Subcutaneous abdominal adipose tissue (tissue), 5 donors: ENCODE data around the gene NIP7.

Source experiments
- H3K27ac ChIP-seq: one replicate; pipeline ENCODE4 v1.7.0; 2013; ENCODE audit warnings: low read depth, mild to moderate bottlenecking, inconsistent platforms, low read length, moderate library complexity
- H3K27me3 ChIP-seq, 5 donors: one replicate each; pipeline ENCODE4 v1.7.0; 2013; ENCODE audit warnings: low read length in 5 of 5, inconsistent platforms in 1 of 5; ENCODE audit not compliant: control insufficient read depth in 5 of 5, insufficient read depth in 4 of 5
- H3K36me3 ChIP-seq, 5 donors: one replicate each; pipeline ENCODE4 v1.7.0; 2013; ENCODE audit warnings: low read length in 5 of 5; ENCODE audit not compliant: control insufficient read depth in 5 of 5, insufficient read depth in 5 of 5
- H3K4me1 ChIP-seq, 5 donors: one replicate each; pipeline ENCODE4 v1.7.0; 2013; ENCODE audit warnings: low read length in 5 of 5, mild to moderate bottlenecking in 3 of 5, moderate library complexity in 1 of 5; ENCODE audit not compliant: control insufficient read depth in 5 of 5, insufficient read depth in 5 of 5
- H3K4me3 ChIP-seq, 5 donors: one replicate each; pipeline ENCODE4 v1.7.0; 2013; ENCODE audit warnings: low read length in 5 of 5, low read depth in 1 of 5
- H3K9ac ChIP-seq, 5 donors: one replicate each; pipeline ENCODE4 v1.7.0; 2013; ENCODE audit warnings: low read length in 5 of 5, mild to moderate bottlenecking in 4 of 5, moderate library complexity in 3 of 5
- H3K9me3 ChIP-seq, 5 donors: one replicate each; pipeline ENCODE4 v1.7.0; 2013; ENCODE audit warnings: low read length in 5 of 5; ENCODE audit not compliant: control insufficient read depth in 5 of 5
- donor health status: healthy.
- donor health status: healthy.
- donor health status: healthy.
- donor health status: healthy.
- donor health status: healthy.

Gene NIP7

DNA sequence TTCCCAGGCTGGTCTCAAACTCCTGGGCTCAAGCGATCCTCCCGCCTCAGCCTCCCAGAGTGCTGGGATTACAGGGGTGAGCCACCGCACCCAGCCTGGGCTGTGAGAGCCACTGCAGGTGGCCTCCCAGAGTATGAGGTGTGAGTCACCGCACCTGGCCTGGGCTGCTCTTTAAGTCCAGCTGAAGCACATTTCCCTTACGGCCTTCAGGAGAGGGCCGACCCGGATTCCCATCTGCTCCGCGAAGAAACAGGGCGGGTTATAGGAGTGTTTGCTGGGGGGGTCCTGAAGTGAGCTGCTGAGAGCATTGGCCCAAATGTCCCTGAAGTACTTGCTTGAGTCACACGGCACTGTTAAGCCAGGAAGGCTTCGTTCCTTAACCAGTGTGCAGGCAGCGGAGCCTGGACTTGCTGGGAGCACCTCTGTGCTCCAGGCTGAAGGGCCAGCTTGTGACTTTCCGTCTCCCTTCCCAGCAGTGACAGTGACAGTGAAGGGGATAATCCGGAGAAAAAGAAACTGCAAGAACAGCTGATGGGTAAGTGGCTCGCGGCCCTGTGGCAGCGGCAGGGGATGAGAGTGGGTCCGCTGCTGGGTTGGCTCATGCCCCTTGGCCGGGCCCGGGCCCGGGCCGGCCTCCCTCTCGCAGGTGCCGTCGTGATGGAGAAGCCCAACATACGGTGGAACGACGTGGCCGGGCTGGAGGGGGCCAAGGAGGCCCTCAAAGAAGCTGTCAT is 21.2 kb upstream of the NIP7 start:
- no peak overlapping the region for H3K4me3 ChIP-seq
- H3K27me3 ChIP-seq: no peaks in the 10 kb centered on the region
- peaks cover 0 to 88% (median 81%) of the 10 kb centered on the region in 5 donors for H3K36me3 ChIP-seq
- H3K4me1 ChIP-seq: peaks cover 0 to 8% (median 3%) of the 10 kb centered on the region in 5 donors
- no peak overlapping the region for H3K9ac ChIP-seq
- H3K9me3 ChIP-seq: no peaks in the 10 kb centered on the region
- H3K27ac ChIP-seq: no peak overlapping the region

DNA sequence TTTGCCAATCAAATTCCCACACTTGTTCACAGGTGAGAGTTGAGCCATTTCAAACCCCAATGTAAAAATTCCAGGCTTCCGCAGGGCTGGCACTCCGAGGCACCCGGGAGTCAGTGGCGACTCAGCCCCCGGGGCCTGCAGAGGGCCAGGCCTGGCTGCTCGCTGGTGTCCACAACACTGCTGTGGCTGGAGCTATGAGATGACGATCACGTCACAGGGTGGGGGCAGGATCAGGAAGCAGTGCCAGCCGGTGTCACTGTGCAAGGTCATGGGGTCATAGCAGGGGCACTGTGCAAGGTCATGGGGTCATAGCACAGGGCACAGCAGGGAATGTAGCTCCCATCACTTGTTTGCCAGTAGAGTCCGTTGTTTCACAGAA is 20.7 kb upstream of the NIP7 start:
- H3K27ac ChIP-seq: no peak overlapping the region
- no peaks in the 10 kb centered on the region for H3K9me3 ChIP-seq
- peaks cover 0 to 90% (median 86%) of the 10 kb centered on the region in 5 donors for H3K36me3 ChIP-seq
- H3K4me1 ChIP-seq: peaks cover 0 to 13% (median 6%) of the 10 kb centered on the region in 5 donors
- no peaks in the 10 kb centered on the region for H3K27me3 ChIP-seq
- no peak overlapping the region for H3K4me3 ChIP-seq
- no peak overlapping the region for H3K9ac ChIP-seq

DNA sequence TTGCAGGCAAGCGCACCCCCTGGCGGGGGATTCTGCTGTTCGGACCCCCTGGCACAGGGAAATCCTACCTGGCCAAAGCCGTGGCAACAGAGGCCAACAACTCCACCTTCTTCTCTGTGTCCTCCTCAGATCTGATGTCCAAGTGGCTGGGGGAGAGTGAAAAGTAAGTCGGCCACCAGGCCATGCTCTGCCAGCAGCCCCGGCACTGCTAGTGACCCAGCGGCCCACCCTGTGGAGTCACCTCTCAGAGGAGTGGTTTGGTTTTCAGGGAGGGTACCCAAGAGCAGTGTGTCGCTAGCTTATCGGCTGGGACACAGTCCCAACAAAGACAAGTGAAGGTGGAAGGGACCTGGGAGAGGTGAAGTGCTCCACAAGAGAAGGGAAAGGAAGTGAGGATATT is 20.2 kb upstream of the NIP7 start:
- no peaks in the 10 kb centered on the region for H3K27me3 ChIP-seq
- peaks cover 0 to 92% (median 85%) of the 10 kb centered on the region in 5 donors for H3K36me3 ChIP-seq
- H3K4me3 ChIP-seq: no peak overlapping the region
- H3K4me1 ChIP-seq: peaks cover 0 to 18% (median 11%) of the 10 kb centered on the region in 5 donors
- no peak overlapping the region for H3K27ac ChIP-seq
- no peaks in the 10 kb centered on the region for H3K9me3 ChIP-seq
- H3K9ac ChIP-seq: no peak overlapping the region

DNA sequence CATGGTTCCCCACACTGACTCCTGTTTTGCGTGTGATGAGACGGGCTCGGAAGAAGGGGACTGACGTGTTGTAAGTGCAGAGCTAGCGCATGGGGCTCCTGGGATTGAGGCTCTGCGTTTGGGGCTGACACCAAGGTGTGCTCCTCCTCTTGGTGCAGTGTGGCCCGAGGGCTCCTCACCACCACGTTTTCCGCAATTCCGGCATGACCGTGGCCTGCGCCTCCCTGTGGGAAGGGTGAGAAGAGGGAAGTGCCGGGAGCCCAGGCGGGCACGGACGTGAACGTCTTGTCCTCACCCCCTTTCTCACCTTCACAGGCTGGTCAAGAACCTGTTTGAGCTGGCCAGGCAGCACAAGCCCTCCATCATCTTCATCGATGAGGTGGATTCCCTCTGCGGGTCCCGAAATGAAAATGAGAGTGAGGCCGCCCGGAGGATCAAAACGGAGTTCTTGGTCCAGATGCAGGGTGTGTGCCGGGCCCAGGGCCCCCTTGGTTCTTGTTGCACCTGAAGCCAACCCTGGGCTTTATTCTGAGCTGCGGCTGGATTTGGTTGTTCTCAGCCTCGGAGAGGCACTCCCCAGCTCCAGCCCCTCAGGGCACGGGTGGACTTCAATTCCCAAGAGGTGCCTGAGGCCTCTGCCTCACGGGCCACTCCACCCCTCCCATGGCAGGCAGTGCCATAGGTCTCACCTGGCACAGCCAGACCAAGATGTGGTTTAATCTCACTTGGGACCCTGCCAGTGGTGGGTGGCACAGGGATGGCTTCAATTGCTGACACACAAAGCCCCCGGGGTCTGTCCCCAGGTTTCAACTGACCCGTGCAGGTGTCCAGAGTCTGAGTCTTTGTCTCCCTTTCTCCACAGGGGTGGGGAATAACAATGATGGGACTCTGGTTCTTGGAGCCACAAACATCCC is 19.5 kb upstream of the NIP7 start:
- H3K4me3 ChIP-seq: no peak overlapping the region
- H3K9me3 ChIP-seq: no peaks in the 10 kb centered on the region
- H3K4me1 ChIP-seq: peaks cover 0 to 20% (median 15%) of the 10 kb centered on the region in 5 donors
- H3K27me3 ChIP-seq: no peaks in the 10 kb centered on the region
- H3K36me3 ChIP-seq: peaks cover 0 to 94% (median 88%) of the 10 kb centered on the region in 5 donors
- H3K27ac ChIP-seq: no peak overlapping the region
- no peak overlapping the region for H3K9ac ChIP-seq

DNA sequence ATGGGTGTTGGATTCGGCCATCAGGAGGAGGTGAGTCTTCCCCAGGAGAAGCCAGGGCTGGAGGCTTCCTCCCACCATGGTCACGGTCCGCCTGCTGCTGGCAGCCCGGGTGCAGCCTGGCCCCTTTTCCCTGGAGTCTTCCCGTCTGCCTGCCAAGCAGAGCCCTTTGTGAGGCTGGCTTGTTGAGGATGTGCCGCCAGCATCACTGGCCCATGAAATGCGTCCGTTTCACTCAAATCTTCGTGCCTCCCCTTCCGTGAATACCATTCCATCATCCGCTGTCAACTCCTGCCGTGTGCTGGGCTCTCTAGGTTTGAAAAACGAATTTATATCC is 18.9 kb upstream of the NIP7 start:
- Histone ChIP-seq H3K4me3 (no peak overlapping the region), H3K4me1 (peaks cover 0 to 16% (median 11%) of the 10 kb centered on the region in 5 donors), H3K27me3 (no peaks in the 10 kb centered on the region), H3K9me3 (no peaks in the 10 kb centered on the region), H3K27ac (no peak overlapping the region), H3K36me3 (peaks cover 0 to 91% (median 86%) of the 10 kb centered on the region in 5 donors), H3K9ac (no peak overlapping the region)

DNA sequence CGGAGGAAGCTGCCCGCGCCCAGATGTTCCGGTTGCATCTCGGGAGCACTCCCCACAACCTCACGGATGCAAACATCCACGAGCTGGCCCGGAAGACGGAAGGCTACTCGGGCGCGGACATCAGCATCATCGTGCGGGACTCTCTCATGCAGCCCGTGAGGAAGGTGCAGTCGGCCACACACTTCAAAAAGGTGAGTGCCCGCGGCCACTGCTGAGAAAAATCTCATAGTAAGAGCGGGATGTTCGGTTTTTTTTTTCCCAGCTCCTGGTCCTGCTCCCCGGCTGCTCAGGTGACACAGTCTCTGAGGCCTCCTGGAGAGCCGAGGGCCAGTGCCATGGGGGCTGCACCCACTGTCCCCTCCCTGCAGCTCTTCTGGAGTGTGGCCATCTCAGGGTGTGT is 18.5 kb upstream of the NIP7 start:
- Histone ChIP-seq H3K9ac (no peak overlapping the region), H3K4me3 (no peak overlapping the region), H3K9me3 (no peaks in the 10 kb centered on the region), H3K27me3 (no peaks in the 10 kb centered on the region), H3K27ac (no peak overlapping the region), H3K4me1 (peaks cover 2 to 20% (median 10%) of the 10 kb centered on the region in 5 donors), H3K36me3 (peaks cover 0 to 91% (median 86%) of the 10 kb centered on the region in 5 donors)

DNA sequence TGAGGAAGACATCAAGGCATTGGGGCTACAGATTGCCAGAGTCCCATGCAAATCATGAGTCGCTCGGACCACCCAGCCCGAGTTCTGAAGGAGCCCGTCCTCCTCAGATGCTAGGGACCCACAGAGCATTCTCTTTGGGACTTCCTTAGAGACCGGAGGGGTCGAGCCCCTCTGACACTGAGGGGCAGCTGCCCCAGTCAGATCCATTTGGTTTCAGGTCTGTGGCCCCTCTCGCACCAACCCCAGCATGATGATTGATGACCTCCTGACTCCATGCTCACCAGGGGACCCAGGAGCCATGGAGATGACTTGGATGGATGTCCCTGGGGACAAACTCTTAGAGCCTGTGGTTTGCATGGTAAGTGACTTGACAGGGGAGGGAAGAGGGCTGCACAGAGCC is 17.2 kb upstream of the NIP7 start:
- Histone ChIP-seq H3K9ac (no peak overlapping the region), H3K4me3 (no peak overlapping the region), H3K4me1 (peaks cover 6 to 32% (median 17%) of the 10 kb centered on the region in 5 donors), H3K36me3 (peaks cover 0 to 87% (median 80%) of the 10 kb centered on the region in 5 donors), H3K9me3 (no peaks in the 10 kb centered on the region), H3K27ac (no peak overlapping the region), H3K27me3 (no peaks in the 10 kb centered on the region)

DNA sequence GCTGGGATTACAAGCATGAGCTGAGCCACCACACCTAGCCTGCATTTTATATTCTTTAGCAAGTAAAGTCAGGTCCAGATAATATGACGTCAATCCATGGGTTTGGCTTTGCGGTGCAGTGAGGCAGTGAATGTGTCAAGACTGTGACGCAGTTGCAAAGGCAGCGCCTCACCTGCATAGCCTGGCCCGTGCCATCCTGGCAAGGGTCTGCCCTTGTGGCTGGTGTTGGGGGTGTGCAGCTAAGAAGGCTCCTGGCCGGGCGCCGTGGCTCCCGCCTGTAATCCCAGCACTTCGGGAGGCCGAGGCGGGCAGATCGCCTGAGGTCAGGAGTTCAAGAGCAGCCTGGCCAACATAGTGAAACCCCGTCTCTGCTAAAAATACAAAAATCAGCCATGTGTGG is 16.2 kb upstream of the NIP7 start:
- Histone ChIP-seq H3K36me3 (peaks cover 0 to 85% (median 76%) of the 10 kb centered on the region in 5 donors), H3K4me1 (peaks cover 6 to 41% (median 24%) of the 10 kb centered on the region in 5 donors)

DNA sequence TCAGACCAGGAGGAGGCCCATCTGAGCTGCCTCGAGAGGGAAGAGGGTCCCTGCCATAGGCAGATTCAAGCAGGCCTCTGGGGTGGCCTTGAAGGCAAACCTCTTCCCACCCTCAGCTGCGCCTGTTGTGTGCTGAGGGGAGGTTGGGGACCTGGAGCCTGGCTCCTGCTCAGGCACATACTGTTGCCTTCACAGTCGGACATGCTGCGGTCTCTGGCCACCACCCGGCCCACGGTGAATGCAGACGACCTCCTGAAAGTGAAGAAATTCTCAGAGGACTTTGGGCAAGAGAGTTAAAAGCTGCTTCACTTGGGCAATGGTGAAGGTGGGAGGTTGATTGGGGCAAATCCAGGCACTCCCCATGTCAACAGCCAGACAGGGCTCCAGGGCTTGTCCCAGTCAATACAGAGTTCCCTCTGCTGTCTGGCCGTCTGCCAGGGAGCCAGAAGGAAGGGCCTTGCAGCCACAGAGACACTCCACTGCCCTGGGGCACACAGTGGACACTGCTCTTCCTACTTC is 15.5 kb upstream of the NIP7 start:
- no peaks in the 10 kb centered on the region for H3K27me3 ChIP-seq
- H3K36me3 ChIP-seq: peaks cover 0 to 80% (median 71%) of the 10 kb centered on the region in 5 donors
- H3K4me3 ChIP-seq: no peak overlapping the region
- H3K4me1 ChIP-seq: peaks cover 6 to 48% (median 31%) of the 10 kb centered on the region in 5 donors
- no peak overlapping the region for H3K9ac ChIP-seq
- no peak overlapping the region for H3K27ac ChIP-seq
- H3K9me3 ChIP-seq: no peaks in the 10 kb centered on the region

More for the DNA sequence above, 16.2 kb upstream of the NIP7 start:
- no peaks in the 10 kb centered on the region for H3K27me3 ChIP-seq
- H3K27ac ChIP-seq: no peak overlapping the region
- no peak overlapping the region for H3K4me3 ChIP-seq
- H3K9me3 ChIP-seq: no peaks in the 10 kb centered on the region
- peak overlapping the region in 1 of 5 donors; percentile 47 for H3K9ac ChIP-seq
